B cell (primary cell): Measurements from ENCODE around the gene MYMK. TPM values are rescaled to one million over a fixed set of nuclear protein-coding genes. Genes with fewer than 3 reads are reported as not detected.

Experiments
- ATAC-seq: fragments of 200-7000 bp; cut with Tn5 transposase; one replicate; pipeline ENCODE4 v1.10.0; 2021; ENCODE audit warnings: low read depth, mild to moderate bottlenecking, moderate number of reproducible peaks, moderate library complexity
- CTCF ChIA-PET: fragments of 350-600 bp; sonication (Branson Sonifier 250); formaldehyde crosslinking; loops from one replicate; lab custom pipeline; 2021; ENCODE audit warnings: antibody characterized with exemption, inconsistent platforms; lab: Charles Lee
- POLR2A ChIA-PET: fragments of 350-600 bp; sonication (Branson Sonifier 250); formaldehyde crosslinking; loops from one replicate; lab custom pipeline; 2021; ENCODE audit warnings: antibody characterized with exemption; lab: Charles Lee
- DNase-seq: peaks from one replicate; pipeline ENCODE4 v3.0.0; 2013
- H2AFZ ChIP-seq: 2 replicates; pipeline ENCODE4 v1.6.1; 2012; ENCODE audit warnings: mild to moderate bottlenecking, low read depth, low read length; ENCODE audit not compliant: insufficient read depth, poor library complexity, severe bottlenecking
- H3K27ac ChIP-seq, 2 donors: 1 replicate in 1 of 2; 2 replicates in 1 of 2; pipeline ENCODE4 v1.5.1; 2012 to 2013; ENCODE audit warnings: low read length in 2 of 2, mild to moderate bottlenecking in 2 of 2, moderate library complexity in 1 of 2
- H3K27me3 ChIP-seq, 4 experiments: fragments of 200-600 bp in 1 of 4; sonication (generic) in 1 of 4; replicated peaks in 1 of 4; 1 replicate in 2 of 4; 2 replicates in 2 of 4; pipeline versions ENCODE4 v1.6.1 to v1.7.0; 2013 to 2016; ENCODE audit warnings: low read length in 3 of 4, mild to moderate bottlenecking in 2 of 4, mixed read lengths in 1 of 4, moderate library complexity in 1 of 4; ENCODE audit not compliant: insufficient read depth in 4 of 4, control insufficient read depth in 3 of 4; ENCODE audit errors: control extremely low read depth in 1 of 4
- H3K36me3 ChIP-seq, 2 experiments: replicated peaks in 1 of 2; 1 replicate in 1 of 2; 2 replicates in 1 of 2; pipeline versions ENCODE4 v1.6.1 to v1.7.1; 2013; ENCODE audit warnings: low read length in 1 of 2; ENCODE audit not compliant: insufficient read depth in 2 of 2, control insufficient read depth in 1 of 2; ENCODE audit errors: control extremely low read depth in 1 of 2, extremely low read depth in 1 of 2
- H3K4me1 ChIP-seq, 2 donors: fragments of 200-600 bp in 1 of 2; sonication (generic) in 1 of 2; 1 replicate in 1 of 2; 2 replicates in 1 of 2; pipeline versions ENCODE4 v1.5.1 to v1.6.1; 2013 to 2017; ENCODE audit warnings: low read length in 2 of 2; ENCODE audit not compliant: control insufficient read depth in 2 of 2, insufficient read depth in 2 of 2
- H3K4me2 ChIP-seq: replicated peaks from 2 replicates; pipeline ENCODE3; 2012; ENCODE audit warnings: mild to moderate bottlenecking, low read depth, low read length; ENCODE audit not compliant: poor library complexity, severe bottlenecking
- H3K4me3 ChIP-seq, 5 experiments: fragments of 200-600 bp in 1 of 5; sonication (generic) in 1 of 5; 1 replicate in 3 of 5; 2 replicates in 2 of 5; pipeline versions ENCODE4 v1.5.1 to v1.7.0; 2011 to 2016; ENCODE audit warnings: low read length in 4 of 5, mild to moderate bottlenecking in 4 of 5, low read depth in 2 of 5, control low read depth in 1 of 5, moderate library complexity in 1 of 5; ENCODE audit not compliant: insufficient read depth in 1 of 5; ENCODE audit errors: control extremely low read depth in 1 of 5, extremely low read depth in 1 of 5
- H3K79me2 ChIP-seq: fragments of 200-600 bp; sonication (generic); one replicate; pipeline ENCODE4 v1.6.0; 2016; ENCODE audit warnings: low read length; ENCODE audit not compliant: control insufficient read depth, insufficient read depth
- H3K9ac ChIP-seq: fragments of 200-600 bp; sonication (generic); 2 replicates; pipeline ENCODE4 v1.6.1; 2017; ENCODE audit warnings: mild to moderate bottlenecking, low read length, moderate library complexity
- H3K9me3 ChIP-seq, 3 donors: one replicate each; pipeline versions ENCODE4 v1.6.1 to v1.7.1; 2013; ENCODE audit warnings: low read length in 2 of 3; ENCODE audit not compliant: control insufficient read depth in 2 of 3, insufficient read depth in 1 of 3; ENCODE audit errors: control extremely low read depth in 1 of 3
- H4K20me1 ChIP-seq: 2 replicates; pipeline ENCODE4 v1.6.0; 2012; ENCODE audit warnings: mild to moderate bottlenecking, low read length; ENCODE audit not compliant: insufficient read depth, control insufficient read depth, poor library complexity, severe bottlenecking
- H3K27ac Mint-ChIP-seq: one replicate; pipeline ENCODE4 v1.8.0; 2021; ENCODE audit warnings: mixed read lengths
- H3K27me3 Mint-ChIP-seq: one replicate; pipeline ENCODE4 v1.8.0; 2021; ENCODE audit warnings: mixed read lengths
- H3K4me1 Mint-ChIP-seq: one replicate; pipeline ENCODE4 v1.8.0; 2021; ENCODE audit warnings: mixed read lengths
- H3K4me3 Mint-ChIP-seq: one replicate; pipeline ENCODE4 v1.8.0; 2021; ENCODE audit warnings: mixed read lengths
- H3K9me3 Mint-ChIP-seq: one replicate; pipeline ENCODE4 v1.8.0; 2022; ENCODE audit warnings: mixed read lengths; ENCODE audit not compliant: insufficient read depth
- EZH2 ChIP-seq: IDR thresholded peaks from 2 replicates; pipeline ENCODE4 v1.6.1; 2012; ENCODE audit warnings: borderline replicate concordance, low read depth, mild to moderate bottlenecking, moderate library complexity, low read length; ENCODE audit not compliant: insufficient read depth, poor library complexity, severe bottlenecking
- WGBS: methylation state at CpG from one replicate; pipeline ENCODE4 v1.1.5; 2013; ENCODE audit warnings: missing lambda C conversion rate; ENCODE audit not compliant: insufficient coverage; 5-methylcytosine and 5-hydroxymethylcytosine counted together
- intact Hi-C: fragments of 100-400 bp; cut with micrococcal nuclease; formaldehyde crosslinking; loops from one replicate; pipeline ENCODE4 v1.10.0; 2022
- polyA plus RNA-seq: library from polyadenylated mRNA; depleted of rRNA; stranded (reverse); fragments of >200 nt; gene quantifications from 2 replicates; pipeline ENCODE4 v1.2.3, GENCODE V29; 2012
- total RNA-seq, 2 donors: library from RNA; stranded (reverse); fragments of 120-200 nt in 1 of 2; gene quantifications; 1 replicate in 1 of 2; 2 replicates in 1 of 2; pipeline versions ENCODE4 v1.2.3 to v1.2.4, GENCODE V29; 2013 to 2022
- TF ChIP-seq, protein P1 (sequence below): fragments of 200-600 bp; IDR thresholded peaks from one replicate; pipeline ENCODE4 v1.8.0; 2022; ENCODE audit warnings: antibody characterized with exemption, mild to moderate bottlenecking

The MYMK gene
- total and polyA plus RNA-seq, 2 donors (not counting 1 experiment from before 2014, with no cell fraction given), result not detected

DNA sequence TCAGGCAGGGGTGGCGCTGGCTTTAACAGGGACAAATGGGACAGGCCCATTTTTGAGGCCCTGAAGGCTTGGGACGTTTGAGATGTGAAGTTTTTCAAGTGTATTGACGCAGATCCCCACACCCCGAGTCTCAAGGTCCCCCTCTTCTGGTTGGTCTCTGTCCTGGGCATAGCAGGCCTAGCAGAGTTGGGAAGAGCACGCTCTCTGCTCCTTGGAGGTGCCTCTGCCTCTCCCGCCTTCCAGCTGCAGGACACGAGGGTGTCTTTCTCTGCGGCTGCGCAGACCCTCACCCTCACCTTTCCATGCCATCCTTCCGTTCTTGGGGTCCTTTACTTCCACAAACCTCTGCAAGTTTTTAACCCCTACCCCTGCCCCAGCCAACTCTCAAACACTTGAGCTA, 28.4 kb upstream of the MYMK start:
- ATAC-seq (no peak), DNase-seq (no peak)
- Histone ChIP-seq H2AFZ (no peak overlapping the region), H3K27ac (no peak overlapping the region), H3K27me3 (peaks cover 0 to 26% (median 2%) of the 10 kb centered on the region in 4 experiments), H3K4me1 (peaks cover 6 to 8% of the 10 kb centered on the region in 2 donors), H3K9ac (no peak overlapping the region), H3K9me3 (peaks cover 0 to 4% (median 0%) of the 10 kb centered on the region in 3 donors), H4K20me1 (no peaks in the 10 kb centered on the region), H3K36me3 (no peaks in the 10 kb centered on the region), H3K4me3 (no peak overlapping the region), H3K4me2 (no peak overlapping the region), H3K79me2 (no peaks in the 10 kb centered on the region)
- Mint-ChIP-seq H3K4me1 (peaks cover 7% of the 10 kb centered on the region), H3K27ac (no peak overlapping the region), H3K27me3 (peaks cover 16% of the 10 kb centered on the region), H3K4me3 (no peak overlapping the region), H3K9me3 (no peaks in the 10 kb centered on the region)
- ChIA-PET POLR2A (no interaction called here), CTCF (no interaction called here)
- TF ChIP-seq EZH2, result no peak
- TF ChIP-seq, protein P1, sequence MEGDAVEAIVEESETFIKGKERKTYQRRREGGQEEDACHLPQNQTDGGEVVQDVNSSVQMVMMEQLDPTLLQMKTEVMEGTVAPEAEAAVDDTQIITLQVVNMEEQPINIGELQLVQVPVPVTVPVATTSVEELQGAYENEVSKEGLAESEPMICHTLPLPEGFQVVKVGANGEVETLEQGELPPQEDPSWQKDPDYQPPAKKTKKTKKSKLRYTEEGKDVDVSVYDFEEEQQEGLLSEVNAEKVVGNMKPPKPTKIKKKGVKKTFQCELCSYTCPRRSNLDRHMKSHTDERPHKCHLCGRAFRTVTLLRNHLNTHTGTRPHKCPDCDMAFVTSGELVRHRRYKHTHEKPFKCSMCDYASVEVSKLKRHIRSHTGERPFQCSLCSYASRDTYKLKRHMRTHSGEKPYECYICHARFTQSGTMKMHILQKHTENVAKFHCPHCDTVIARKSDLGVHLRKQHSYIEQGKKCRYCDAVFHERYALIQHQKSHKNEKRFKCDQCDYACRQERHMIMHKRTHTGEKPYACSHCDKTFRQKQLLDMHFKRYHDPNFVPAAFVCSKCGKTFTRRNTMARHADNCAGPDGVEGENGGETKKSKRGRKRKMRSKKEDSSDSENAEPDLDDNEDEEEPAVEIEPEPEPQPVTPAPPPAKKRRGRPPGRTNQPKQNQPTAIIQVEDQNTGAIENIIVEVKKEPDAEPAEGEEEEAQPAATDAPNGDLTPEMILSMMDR, result no peak
- 92% methylated on average over 10 of the region's 10 CpGs for WGBS
- intact Hi-C loops, result no loop called here

DNA sequence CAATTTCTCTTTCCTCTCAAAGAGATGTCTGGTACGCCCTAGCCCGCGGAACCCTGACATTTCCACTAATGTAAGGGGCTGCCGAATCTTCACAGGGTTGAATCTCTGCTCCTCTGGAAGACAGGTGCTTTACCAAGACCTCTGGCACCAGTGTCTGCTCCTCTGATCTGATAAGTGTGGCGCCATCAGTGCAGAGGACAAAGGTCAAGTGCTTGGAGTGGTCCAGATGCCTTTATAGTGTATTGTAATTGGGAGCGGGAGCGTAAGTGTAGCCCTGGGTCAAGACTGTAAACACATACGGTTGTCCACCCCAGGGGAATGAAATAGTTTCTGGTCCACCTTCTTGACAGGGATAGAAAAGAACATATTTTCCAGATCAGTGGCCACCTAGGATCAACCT, 27.5 kb upstream of the MYMK start:
- peaks cover 0 to 18% (median 0%) of the 10 kb centered on the region in 4 experiments for H3K27me3 ChIP-seq
- TF ChIP-seq EZH2, result no peak
- Mint-ChIP-seq H3K4me3 (no peak overlapping the region), H3K27ac (no peak overlapping the region), H3K9me3 (no peaks in the 10 kb centered on the region), H3K4me1 (no peaks in the 10 kb centered on the region), H3K27me3 (peaks cover 22% of the 10 kb centered on the region)
- 95% methylated on average over 7 of the region's 8 CpGs for WGBS
- H2AFZ ChIP-seq, result no peak overlapping the region
- ATAC-seq, result no peak
- H3K9ac ChIP-seq, result no peak overlapping the region
- H3K9me3 ChIP-seq, result peaks cover 0 to 4% (median 0%) of the 10 kb centered on the region in 3 donors
- ChIA-PET POLR2A (no interaction called here), CTCF (no interaction called here)
- H3K4me2 ChIP-seq, result no peak overlapping the region
- H3K36me3 ChIP-seq, result no peaks in the 10 kb centered on the region
- no peak overlapping the region for H3K4me3 ChIP-seq
- no peaks in the 10 kb centered on the region for H3K79me2 ChIP-seq
- H3K4me1 ChIP-seq, result no peaks in the 10 kb centered on the region
- H4K20me1 ChIP-seq, result no peaks in the 10 kb centered on the region
- DNase-seq, result no peak
- no peak overlapping the region for H3K27ac ChIP-seq
- intact Hi-C loops, result no loop called here
